H9 (cell line): ENCODE measurements around the gene ZNF236. TPM values are rescaled to one million over a fixed set of nuclear protein-coding genes. Genes with fewer than 3 reads are reported as not detected.

Experiments
- DNase-seq: peaks from one replicate; pipeline ENCODE4 v3.0.0-alpha.2; 2017
- H2AFZ ChIP-seq: one replicate; pipeline ENCODE4 v1.6.1; 2013; ENCODE audit warnings: mild to moderate bottlenecking, low read length, control low read depth, moderate library complexity
- H2AK5ac ChIP-seq: 2 replicates; pipeline ENCODE4 v1.6.1; 2013; ENCODE audit warnings: low read length, control low read depth, mixed read lengths; ENCODE audit not compliant: insufficient read length
- H2BK120ac ChIP-seq: one replicate; pipeline ENCODE4 v1.6.1; 2013; ENCODE audit warnings: low read depth, mild to moderate bottlenecking, low read length, control low read depth, inconsistent platforms; ENCODE audit not compliant: poor library complexity, severe bottlenecking
- H2BK12ac ChIP-seq: 2 replicates; pipeline ENCODE4 v1.6.1; 2013; ENCODE audit warnings: low read length, control low read depth, mixed read lengths, low read depth; ENCODE audit not compliant: insufficient read length
- H2BK15ac ChIP-seq: 2 replicates; pipeline ENCODE4 v1.6.1; 2013; ENCODE audit warnings: low read depth, low read length, control low read depth
- H2BK20ac ChIP-seq: one replicate; pipeline ENCODE4 v1.6.1; 2013; ENCODE audit warnings: low read depth, mild to moderate bottlenecking, low read length, control low read depth, inconsistent platforms; ENCODE audit not compliant: poor library complexity, severe bottlenecking
- H2BK5ac ChIP-seq: 2 replicates; pipeline ENCODE4 v1.6.1; 2013; ENCODE audit warnings: low read length, control low read depth, mixed read lengths; ENCODE audit not compliant: insufficient read length
- H3K14ac ChIP-seq: 2 replicates; pipeline ENCODE4 v1.6.1; 2013; ENCODE audit warnings: low read length, control low read depth; ENCODE audit not compliant: insufficient read depth
- H3K18ac ChIP-seq: 2 replicates; pipeline ENCODE4 v1.6.1; 2013; ENCODE audit warnings: low read depth, mild to moderate bottlenecking, mixed read lengths, low read length, control low read depth; ENCODE audit not compliant: insufficient read length
- H3K23ac ChIP-seq: 2 replicates; pipeline ENCODE4 v1.6.1; 2013; ENCODE audit warnings: low read length, control low read depth, mixed read lengths, low read depth; ENCODE audit not compliant: insufficient read length
- H3K23me2 ChIP-seq: 2 replicates; pipeline ENCODE4 v1.6.1; 2013; ENCODE audit warnings: low read depth, mild to moderate bottlenecking, mixed read lengths, low read length, control low read depth; ENCODE audit not compliant: insufficient read length, poor library complexity, severe bottlenecking
- H3K27ac ChIP-seq: 2 replicates; pipeline ENCODE4 v1.5.1; 2013; ENCODE audit warnings: low read length, control low read depth, mixed read lengths, low read depth; ENCODE audit not compliant: insufficient read length
- H3K27me3 ChIP-seq: 2 replicates; pipeline ENCODE4 v1.6.1; 2013; ENCODE audit warnings: low read length, control low read depth, inconsistent platforms; ENCODE audit not compliant: insufficient read depth
- H3K4ac ChIP-seq: 2 replicates; pipeline ENCODE4 v1.6.1; 2013; ENCODE audit warnings: low read depth, mild to moderate bottlenecking, control low read depth, inconsistent platforms, low read length, moderate library complexity
- H3K4me1 ChIP-seq: 2 replicates; pipeline ENCODE4 v1.6.1; 2013; ENCODE audit warnings: low read length, control low read depth, inconsistent platforms; ENCODE audit not compliant: insufficient read depth
- H3K4me2 ChIP-seq: 2 replicates; pipeline ENCODE4 v1.6.1; 2013; ENCODE audit warnings: low read length, control low read depth, mixed read lengths; ENCODE audit not compliant: insufficient read length, insufficient read depth
- H3K56ac ChIP-seq: 2 replicates; pipeline ENCODE4 v1.6.1; 2013; ENCODE audit warnings: low read depth, mild to moderate bottlenecking, mixed read lengths, low read length, control low read depth; ENCODE audit not compliant: insufficient read length
- H3K79me1 ChIP-seq: 2 replicates; pipeline ENCODE4 v1.6.1; 2013; ENCODE audit warnings: low read depth, mild to moderate bottlenecking, moderate library complexity, low read length, control low read depth, inconsistent platforms; ENCODE audit not compliant: insufficient read depth, poor library complexity, severe bottlenecking
- H3K79me2 ChIP-seq: 2 replicates; pipeline ENCODE4 v1.6.1; 2013; ENCODE audit warnings: low read length, control low read depth, inconsistent platforms; ENCODE audit not compliant: insufficient read depth
- H3K9ac ChIP-seq: 2 replicates; pipeline ENCODE4 v1.6.1; 2013; ENCODE audit warnings: low read length, control low read depth, mixed read lengths; ENCODE audit not compliant: insufficient read length; ENCODE audit errors: extremely low read depth
- H3K9me3 ChIP-seq: one replicate; pipeline ENCODE4 v1.6.1; 2013; ENCODE audit warnings: low read depth, low read length, inconsistent platforms; ENCODE audit not compliant: control insufficient read depth
- H3T11ph ChIP-seq: one replicate; pipeline ENCODE4 v1.6.1; 2013; ENCODE audit warnings: mild to moderate bottlenecking, low read length, control low read depth, inconsistent platforms
- H4K20me1 ChIP-seq: one replicate; pipeline ENCODE4 v1.6.1; 2013; ENCODE audit not compliant: control insufficient read depth, insufficient read length, insufficient read depth
- H4K5ac ChIP-seq: 2 replicates; pipeline ENCODE4 v1.6.1; 2013; ENCODE audit warnings: low read depth, mild to moderate bottlenecking, mixed read lengths, low read length, control low read depth; ENCODE audit not compliant: insufficient read length
- H4K8ac ChIP-seq: replicated peaks from 2 replicates; pipeline ENCODE4 v1.6.1; 2013; ENCODE audit warnings: low read length, control low read depth, mixed read lengths, low read depth; ENCODE audit not compliant: insufficient read length
- H4K91ac ChIP-seq: 2 replicates; pipeline ENCODE4 v1.6.1; 2013; ENCODE audit warnings: low read depth, mild to moderate bottlenecking, moderate library complexity, mixed read lengths, low read length, control low read depth; ENCODE audit not compliant: insufficient read length
- H3K27ac Mint-ChIP-seq, 3 experiments: 2 replicates in 2 of 3; 3 replicates in 1 of 3; pipeline ENCODE4 v1.8.0; 2020 to 2021; ENCODE audit warnings: mixed read lengths in 3 of 3, mild to moderate bottlenecking in 1 of 3, moderate library complexity in 1 of 3
- H3K27me3 Mint-ChIP-seq: 2 replicates; pipeline ENCODE4 v1.8.0; 2021; ENCODE audit warnings: low read depth, mild to moderate bottlenecking, moderate library complexity, mixed read lengths
- H3K36me3 Mint-ChIP-seq, 3 experiments: 2 replicates in 2 of 3; 3 replicates in 1 of 3; pipeline ENCODE4 v1.8.0; 2020 to 2021; ENCODE audit warnings: low read depth in 3 of 3, mixed read lengths in 3 of 3; ENCODE audit not compliant: insufficient read depth in 1 of 3
- H3K4me1 Mint-ChIP-seq, 2 experiments: 2 replicates each; pipeline ENCODE4 v1.8.0; 2020; ENCODE audit warnings: mixed read lengths in 2 of 2
- H3K4me3 Mint-ChIP-seq, 2 experiments: 2 replicates in 1 of 2; 3 replicates in 1 of 2; pipeline ENCODE4 v1.8.0; 2020 to 2021; ENCODE audit warnings: mild to moderate bottlenecking in 2 of 2, mixed read lengths in 2 of 2, moderate library complexity in 1 of 2
- H3K9me3 Mint-ChIP-seq, 2 experiments: 2 replicates in 1 of 2; 3 replicates in 1 of 2; pipeline ENCODE4 v1.8.0; 2020; ENCODE audit warnings: mild to moderate bottlenecking in 2 of 2, mixed read lengths in 2 of 2, moderate library complexity in 1 of 2
- CTCF ChIP-seq: fragments of 200-600 bp; sonication (generic); conservative IDR thresholded peaks from 3 replicates; pipeline ENCODE4 v1.8.0; 2021; ENCODE audit warnings: antibody characterized with exemption, mild to moderate bottlenecking
- WGBS: extraction: QIAGEN DNeasy Blood & Tissue Kit; methylation state at CpG from one replicate; pipeline ENCODE4 v1.1.7; 2013; ENCODE audit warnings: missing lambda C conversion rate, low lambda C conversion rate, mixed read lengths; ENCODE audit not compliant: insufficient read length; ENCODE audit errors: extremely low coverage; 5-methylcytosine and 5-hydroxymethylcytosine counted together
- total RNA-seq: library from RNA; stranded (reverse); gene quantifications from 2 replicates; pipeline ENCODE4 v1.2.1, GENCODE V29; 2021

Gene ZNF236
- total RNA-seq, 1 experiment from 2014 or later = 16.0 TPM

GRCh38 chr18:76984193-76985155 is 162.1 kb downstream of the ZNF236 start:
- Histone ChIP-seq H3K4me2 (no peak overlapping the region), H3K4ac (no peak overlapping the region), H3T11ph (no peak overlapping the region), H2BK120ac (no peak overlapping the region), H3K4me1 (peaks cover 7% of the 10 kb centered on the region), H3K18ac (no peak overlapping the region), H4K91ac (no peak overlapping the region), H3K14ac (no peak overlapping the region), H3K23me2 (no peaks in the 10 kb centered on the region), H3K79me2 (no peaks in the 10 kb centered on the region), H3K27ac (no peak overlapping the region), H3K79me1 (no peaks in the 10 kb centered on the region), H4K8ac (no peak overlapping the region), H2BK12ac (no peak overlapping the region), H3K56ac (no peak overlapping the region), H3K9me3 (no peaks in the 10 kb centered on the region), H2AFZ (no peak overlapping the region), H4K5ac (no peak overlapping the region), H2BK15ac (no peak overlapping the region; the same call in 1 of the 2 replicates), H3K9ac (no peak overlapping the region), H3K23ac (no peak overlapping the region), H2BK20ac (no peak overlapping the region), H2BK5ac (no peak overlapping the region), H2AK5ac (no peak overlapping the region), H3K27me3 (no peaks in the 10 kb centered on the region), H4K20me1 (no peaks in the 10 kb centered on the region)
- whole genome bisulfite sequencing = no CpG with 5 or more reads among the region's 40 CpGs
- TF ChIP-seq CTCF = no peak
- Mint-ChIP-seq H3K27me3 (peaks cover 3% of the 10 kb centered on the region), H3K27ac (no peak overlapping the region; a peak in 1 of 7 replicates), H3K9me3 (no peaks in the 10 kb centered on the region), H3K4me1 (peaks cover 46 to 48% of the 10 kb centered on the region in 2 experiments), H3K4me3 (no peak overlapping the region), H3K36me3 (0 out of 7 replicates have a peak, but pooled peaks cover 0 to 1% (median 0%) of the 10 kb centered on the region in 3 experiments)
- no peak for DNase-seq
